HepG2 (cell line): ENCODE data around the gene POC1A. TPM values are rescaled to one million over a fixed set of nuclear protein-coding genes. Genes with fewer than 3 reads are reported as not detected.

Experiments used
- AGO1 ChIP-seq: fragments of 200-400 bp; formaldehyde crosslinking; IDR thresholded peaks from 2 replicates; pipeline ENCODE4 v1.6.1; 2017; ENCODE audit warnings: mild to moderate bottlenecking, low read depth, low read length, moderate library complexity; ENCODE audit not compliant: poor library complexity, severe bottlenecking
- ATF6 ChIP-seq: sonication (generic); formaldehyde crosslinking; conservative IDR thresholded peaks from 2 replicates; pipeline ENCODE4 v1.4.0; 2020; ENCODE audit warnings: missing genetic modification reagents
- CREB3 ChIP-seq: sonication (generic); formaldehyde crosslinking; IDR thresholded peaks from 2 replicates; pipeline ENCODE4 v1.5.0; 2020; ENCODE audit warnings: missing genetic modification reagents
- ELF3 ChIP-seq: IDR thresholded peaks from 2 replicates; pipeline ENCODE4 v1.6.1; 2016; ENCODE audit warnings: missing genetic modification reagents, missing compliant biosample characterization
- HES4 ChIP-seq: sonication (generic); formaldehyde crosslinking; IDR thresholded peaks from 2 replicates; pipeline ENCODE4 v1.9.0; 2021; ENCODE audit warnings: mild to moderate bottlenecking, missing genetic modification reagents, borderline replicate concordance
- IKZF1 ChIP-seq: fragments of 450-650 bp; IDR thresholded peaks from 2 replicates; pipeline ENCODE4 v1.7.1; 2016
- JUNB ChIP-seq: sonication (generic); formaldehyde crosslinking; IDR thresholded peaks from 2 replicates; pipeline ENCODE4 v1.8.0; 2022; ENCODE audit warnings: missing genetic modification reagents, mild to moderate bottlenecking, borderline replicate concordance
- KDM1A ChIP-seq: IDR thresholded peaks from 2 replicates; pipeline ENCODE4 v1.6.1; 2016; ENCODE audit warnings: missing compliant biosample characterization
- POLR2G ChIP-seq: fragments of 200-400 bp; formaldehyde crosslinking; IDR thresholded peaks from 2 replicates; pipeline ENCODE4 v1.6.1; 2018; ENCODE audit warnings: mild to moderate bottlenecking, low read depth, low read length, moderate library complexity
- RBM22 ChIP-seq: fragments of 200-400 bp; formaldehyde crosslinking; optimal IDR thresholded peaks from 2 replicates; pipeline ENCODE3; 2017; ENCODE audit warnings: mild to moderate bottlenecking, low read length, moderate library complexity
- REPIN1 ChIP-seq: sonication (generic); formaldehyde crosslinking; IDR thresholded peaks from 2 replicates; pipeline ENCODE4 v1.8.0; 2022; ENCODE audit warnings: missing genetic modification reagents, low read depth, mild to moderate bottlenecking, borderline replicate concordance
- RFX3 ChIP-seq: IDR thresholded peaks from 2 replicates; pipeline ENCODE4 v1.6.1; 2016; ENCODE audit warnings: missing biosample characterization, missing genetic modification reagents
- SMAD1 ChIP-seq: sonication (generic); formaldehyde crosslinking; IDR thresholded peaks from 2 replicates; pipeline ENCODE4 v1.4.0; 2020; ENCODE audit warnings: missing genetic modification reagents, low read depth, mild to moderate bottlenecking, borderline replicate concordance
- THRA ChIP-seq: sonication (generic); formaldehyde crosslinking; IDR thresholded peaks from 2 replicates; pipeline ENCODE4 v1.4.0; 2020; ENCODE audit warnings: missing genetic modification reagents, borderline replicate concordance
- ZBTB49 ChIP-seq: sonication (generic); formaldehyde crosslinking; IDR thresholded peaks from 2 replicates; pipeline ENCODE4 v1.4.0; 2020; ENCODE audit warnings: missing genetic modification reagents, borderline replicate concordance
- ZFYVE20 ChIP-seq: sonication (generic); formaldehyde crosslinking; IDR thresholded peaks from 2 replicates; pipeline ENCODE4 v1.8.0; 2023; ENCODE audit warnings: low read depth, mild to moderate bottlenecking, moderate library complexity, missing genetic modification reagents, borderline replicate concordance
- ZNF230 ChIP-seq: sonication (generic); formaldehyde crosslinking; IDR thresholded peaks from 2 replicates; pipeline ENCODE4 v1.4.0; 2020; ENCODE audit warnings: mild to moderate bottlenecking, missing genetic modification reagents
- ZNF414 ChIP-seq: sonication (generic); formaldehyde crosslinking; IDR thresholded peaks from 2 replicates; pipeline ENCODE4 v1.5.0; 2020; ENCODE audit warnings: missing genetic modification reagents
- ZNF430 ChIP-seq: sonication (generic); formaldehyde crosslinking; IDR thresholded peaks from 2 replicates; pipeline ENCODE4 v1.9.0; 2021; ENCODE audit warnings: mild to moderate bottlenecking, missing genetic modification reagents
- ZNF691 ChIP-seq: sonication (generic); formaldehyde crosslinking; IDR thresholded peaks from 2 replicates; pipeline ENCODE4 v1.4.0; 2020; ENCODE audit warnings: missing genetic modification reagents, low read depth, mild to moderate bottlenecking, borderline replicate concordance
- polyA plus RNA-seq, 8 experiments: library from polyadenylated mRNA; depleted of rRNA in 3 of 8; stranded (reverse) in 7 of 8; unstranded in 1 of 8; fragments of >200 nt; fragmentation: Illumina TruSeq in 4 of 8; extraction: Trizol in 4 of 8; gene quantifications; 2 replicates each; pipeline versions ENCODE4 v1.2.1 to v1.2.3, GENCODE V29; 2011 to 2016; ENCODE audit warnings: low read depth in 4 of 8, missing spikeins in 1 of 8, mixed read lengths in 1 of 8; ENCODE audit not compliant: insufficient read depth in 1 of 8
- total RNA-seq, 5 experiments: library from RNA; depleted of rRNA; stranded (reverse); fragments of >200 nt; fragmentation: Illumina TruSeq; extraction: Trizol; gene quantifications; 2 replicates each; pipeline ENCODE4 v1.2.3, GENCODE V29; 2016; ENCODE audit warnings: low read depth in 1 of 5

Gene POC1A
- total and polyA plus RNA-seq, 2 of the 13 experiments (the other 11 are each of a cell fraction or from before 2014, with no cell fraction given) = 14.6 to 20.0 TPM

GRCh38 chr3:52080830-52081719 lies 73.1 kb downstream of the POC1A start (continued):
- TF ChIP-seq ZNF691 (CRISPR knock-in tag) = no peak
- 0 out of 2 replicates have a peak, but pooled peaks have one; percentile 39 for TF ChIP-seq ATF6 (CRISPR knock-in tag)
- TF ChIP-seq AGO1 = no peak
- no peak for TF ChIP-seq RBM22
- peak; percentile 84 for TF ChIP-seq REPIN1 (CRISPR knock-in tag)
- no peak for TF ChIP-seq ZBTB49 (CRISPR knock-in tag)
- 0 out of 2 replicates have a peak, but pooled peaks have one; percentile 21 for TF ChIP-seq JUNB (CRISPR knock-in tag)
- TF ChIP-seq HES4 (CRISPR knock-in tag) = no peak
- TF ChIP-seq POLR2G = peak; percentile 48; the same call in 1 of the 2 replicates
- TF ChIP-seq ZNF230 (CRISPR knock-in tag) = 0 out of 2 replicates have a peak, but pooled peaks have one; percentile 10
- no peak for TF ChIP-seq KDM1A (CRISPR knock-in tag)
- TF ChIP-seq SMAD1 (CRISPR knock-in tag) = no peak
- TF ChIP-seq ZNF430 (CRISPR knock-in tag) = no peak
- peak; percentile 79; the same call in 1 of the 2 replicates for TF ChIP-seq THRA (CRISPR knock-in tag)
- no peak for TF ChIP-seq IKZF1
- TF ChIP-seq ZFYVE20 (CRISPR knock-in tag) = no peak
- peak; percentile 51; the same call in 1 of the 2 replicates for TF ChIP-seq ELF3
- TF ChIP-seq ZNF414 (CRISPR knock-in tag) = 0 out of 2 replicates have a peak, but pooled peaks have one; percentile 36
- no peak for TF ChIP-seq RFX3
- TF ChIP-seq CREB3 (CRISPR knock-in tag) = no peak
